Neuronal stem cell (in vitro differentiated cells): Measurements from ENCODE around the gene AMIGO1.

Experiments used
- DNase-seq: peaks from one replicate; pipeline ENCODE4 v3.0.0-alpha.2; 2013; ENCODE audit warnings: low spot score
- H2AFZ ChIP-seq: one replicate; pipeline ENCODE4 v1.6.1; 2013; ENCODE audit warnings: mild to moderate bottlenecking, low read length, inconsistent platforms
- H2AK5ac ChIP-seq: 2 replicates; pipeline ENCODE4 v1.6.1; 2013; ENCODE audit warnings: low read depth, mild to moderate bottlenecking, inconsistent platforms, low read length, moderate library complexity, mixed read lengths
- H2BK120ac ChIP-seq: 2 replicates; pipeline ENCODE4 v1.6.1; 2013; ENCODE audit warnings: low read depth, mild to moderate bottlenecking, inconsistent platforms, low read length, moderate library complexity, mixed read lengths
- H2BK12ac ChIP-seq: one replicate; pipeline ENCODE4 v1.6.1; 2013; ENCODE audit warnings: low read length, inconsistent platforms
- H2BK15ac ChIP-seq: 2 replicates; pipeline ENCODE4 v1.6.1; 2013; ENCODE audit warnings: mild to moderate bottlenecking, low read length, inconsistent platforms, mixed read lengths
- H2BK5ac ChIP-seq: one replicate; pipeline ENCODE4 v1.6.1; 2013; ENCODE audit warnings: inconsistent platforms, mild to moderate bottlenecking, low read length, moderate library complexity
- H3K14ac ChIP-seq: one replicate; pipeline ENCODE4 v1.6.1; 2013; ENCODE audit warnings: low read length, inconsistent platforms
- H3K18ac ChIP-seq: 2 replicates; pipeline ENCODE4 v1.6.1; 2013; ENCODE audit warnings: low read length, inconsistent platforms
- H3K23ac ChIP-seq: 2 replicates; pipeline ENCODE4 v1.6.1; 2013; ENCODE audit warnings: low read depth, mild to moderate bottlenecking, mixed read lengths, low read length, inconsistent platforms; ENCODE audit not compliant: poor library complexity
- H3K27ac ChIP-seq: replicated peaks from 3 replicates; pipeline ENCODE4 v1.5.1; 2013; ENCODE audit warnings: low read length, inconsistent platforms
- H3K27me3 ChIP-seq, 3 experiments: 2 replicates each; pipeline ENCODE4 v1.6.1; 2013; ENCODE audit warnings: low read length in 3 of 3, mild to moderate bottlenecking in 2 of 3, inconsistent platforms in 1 of 3, low read depth in 1 of 3, mixed read lengths in 1 of 3, moderate library complexity in 1 of 3; ENCODE audit not compliant: control insufficient read depth in 3 of 3, insufficient read depth in 3 of 3
- H3K36me3 ChIP-seq, 2 donors: replicated peaks in 1 of 2; 2 replicates each; pipeline ENCODE4 v1.6.1; 2013; ENCODE audit warnings: low read length in 2 of 2; ENCODE audit not compliant: control insufficient read depth in 2 of 2, insufficient read depth in 2 of 2
- H3K4ac ChIP-seq: 2 replicates; pipeline ENCODE4 v1.6.1; 2013; ENCODE audit warnings: inconsistent platforms, mild to moderate bottlenecking, low read length, moderate library complexity
- H3K4me1 ChIP-seq, 2 donors: 1 replicate in 1 of 2; 2 replicates in 1 of 2; pipeline ENCODE4 v1.6.1; 2013; ENCODE audit warnings: low read length in 2 of 2, low read depth in 1 of 2; ENCODE audit not compliant: control insufficient read depth in 2 of 2, insufficient read depth in 1 of 2
- H3K4me2 ChIP-seq: one replicate; pipeline ENCODE4 v1.6.1; 2013; ENCODE audit warnings: mild to moderate bottlenecking, low read length, inconsistent platforms; ENCODE audit not compliant: insufficient read depth, poor library complexity, severe bottlenecking
- H3K4me3 ChIP-seq, 2 donors: 2 replicates each; pipeline ENCODE4 v1.5.1; 2013; ENCODE audit warnings: low read length in 2 of 2, mild to moderate bottlenecking in 2 of 2, inconsistent platforms in 1 of 2, moderate library complexity in 1 of 2
- H3K79me1 ChIP-seq: one replicate; pipeline ENCODE4 v1.6.1; 2013; ENCODE audit warnings: low read depth, mild to moderate bottlenecking, inconsistent platforms, low read length, moderate library complexity
- H3K9ac ChIP-seq: one replicate; pipeline ENCODE4 v1.6.1; 2013; ENCODE audit warnings: mild to moderate bottlenecking, low read depth, low read length, inconsistent platforms; ENCODE audit not compliant: poor library complexity
- H3K9me3 ChIP-seq, 2 donors: replicated peaks in 1 of 2; 2 replicates each; pipeline versions ENCODE3 to v1.6.1; 2013; ENCODE audit warnings: low read length in 2 of 2, mild to moderate bottlenecking in 2 of 2, inconsistent platforms in 1 of 2, low read depth in 1 of 2, mixed read lengths in 1 of 2, moderate library complexity in 1 of 2; ENCODE audit not compliant: control insufficient read depth in 2 of 2, insufficient read depth in 1 of 2
- H4K8ac ChIP-seq: one replicate; pipeline ENCODE4 v1.6.1; 2013; ENCODE audit warnings: low read depth, mild to moderate bottlenecking, inconsistent platforms, low read length, moderate library complexity
- H4K91ac ChIP-seq: one replicate; pipeline ENCODE4 v1.6.1; 2013; ENCODE audit warnings: low read length, low read depth, mild to moderate bottlenecking, inconsistent platforms; ENCODE audit not compliant: poor library complexity
- WGBS, 2 donors: extraction: QIAGEN DNeasy Blood & Tissue Kit; methylation state at CpG; one replicate each; pipeline ENCODE4 v1.1.7; 2013; ENCODE audit warnings: missing lambda C conversion rate in 2 of 2, mixed read lengths in 1 of 2; ENCODE audit not compliant: insufficient read length in 2 of 2, insufficient replicate concordance in 1 of 2; ENCODE audit errors: extremely low coverage in 2 of 2; 5-methylcytosine and 5-hydroxymethylcytosine counted together

AMIGO1 gene

GRCh38 chr1:109466125-109466451, 43.4 kb downstream of the AMIGO1 start:
- Histone ChIP-seq H2BK120ac (no peak overlapping the region), H2BK15ac (no peak overlapping the region), H3K23ac (peak overlapping the region; percentile 62), H2AK5ac (no peak overlapping the region), H3K18ac (peak overlapping the region; percentile 65), H3K4me3 (peak overlapping the region; percentile 38 to 79), H3K9ac (no peak overlapping the region), H3K79me1 (no peaks in the 10 kb centered on the region), H3K27me3 (peaks cover 15 to 81% (median 51%) of the 10 kb centered on the region in 3 experiments), H2AFZ (peak overlapping the region; percentile 97), H3K27ac (no peak overlapping the region), H3K4me2 (peak overlapping the region; percentile 85), H4K91ac (no peak overlapping the region), H3K4me1 (peaks cover 2 to 3% of the 10 kb centered on the region in 2 donors), H3K36me3 (no peaks in the 10 kb centered on the region), H2BK5ac (no peak overlapping the region), H4K8ac (no peak overlapping the region), H3K9me3 (no peaks in the 10 kb centered on the region), H2BK12ac (no peak overlapping the region), H3K14ac (peak overlapping the region; percentile 60), H3K4ac (no peak overlapping the region)
- WGBS, 2 donors: no CpG with 5 or more reads among the region's 24 CpGs
- no peak for DNase-seq

- no peak overlapping the region for H3K18ac ChIP-seq
- H4K91ac ChIP-seq: no peak overlapping the region
- no peak overlapping the region for H3K23ac ChIP-seq
- no peak overlapping the region for H3K4me3 ChIP-seq
- H3K9ac ChIP-seq: no peak overlapping the region
- no peak overlapping the region for H3K14ac ChIP-seq
- H3K4me2 ChIP-seq: no peak overlapping the region
- no peak overlapping the region for H2BK15ac ChIP-seq
- H2BK5ac ChIP-seq: no peak overlapping the region
- no peaks in the 10 kb centered on the region for H3K79me1 ChIP-seq
- no peak overlapping the region for H2AK5ac ChIP-seq
- no peak overlapping the region for H3K4ac ChIP-seq
- peaks cover 2 to 11% of the 10 kb centered on the region in 2 donors for H3K9me3 ChIP-seq
- no CpG with 5 or more reads among the region's 4 CpGs for WGBS, 2 donors
- no peak overlapping the region for H2BK120ac ChIP-seq
- H3K36me3 ChIP-seq: no peaks in the 10 kb centered on the region
- H2AFZ ChIP-seq: no peak overlapping the region
- H3K27me3 ChIP-seq: peaks cover 0 to 14% (median 0%) of the 10 kb centered on the region in 3 experiments
- DNase-seq: no peak
- H4K8ac ChIP-seq: no peak overlapping the region
- H2BK12ac ChIP-seq: no peak overlapping the region
- H3K27ac ChIP-seq: no peak overlapping the region
- no peaks in the 10 kb centered on the region for H3K4me1 ChIP-seq
Observed at GRCh38 chr1:109457819-109458218, 51.7 kb downstream of the AMIGO1 start.

GRCh38 chr1:109454497-109455133, 54.9 kb downstream of the AMIGO1 start:
- Histone ChIP-seq H3K18ac (no peak overlapping the region), H3K4me3 (no peak overlapping the region), H3K9me3 (peaks cover 4 to 11% of the 10 kb centered on the region in 2 donors), H3K4me2 (no peak overlapping the region), H3K36me3 (no peaks in the 10 kb centered on the region), H2AK5ac (no peak overlapping the region), H3K79me1 (no peaks in the 10 kb centered on the region), H2BK5ac (no peak overlapping the region), H2BK12ac (no peak overlapping the region), H2BK120ac (no peak overlapping the region), H2BK15ac (no peak overlapping the region), H3K9ac (no peak overlapping the region), H3K4ac (no peak overlapping the region), H3K27me3 (peaks cover 0 to 6% (median 0%) of the 10 kb centered on the region in 3 experiments), H4K91ac (no peak overlapping the region), H3K4me1 (no peaks in the 10 kb centered on the region), H3K27ac (no peak overlapping the region), H3K23ac (no peak overlapping the region), H4K8ac (no peak overlapping the region), H2AFZ (no peak overlapping the region), H3K14ac (no peak overlapping the region)
- WGBS, 2 donors: no CpG with 5 or more reads among the region's 1 CpG
- no peak for DNase-seq
